ENCODE data around the gene BORCS5.
"Not testable (repeated sequence)": the region's sequence is repeated elsewhere in the genome, so short reads cannot be mapped to it uniquely, and the experiment has no call there.

The BORCS5 gene

GRCh38 chr12:12492547-12492946 is 135.7 kb downstream of the BORCS5 start:
- Mint-ChIP-seq H3K27me3 (ENCODE audit: low read depth) (no peaks in the 10 kb centered on the region), H3K36me3 (ENCODE audit: low read depth) (peaks cover 19% of the 10 kb centered on the region), H3K27ac (no peak overlapping the region), H3K9me3 (no peaks in the 10 kb centered on the region), H3K4me1 (ENCODE audit: low read depth) (peaks cover 14% of the 10 kb centered on the region), H3K4me3 (no peak overlapping the region)
- no peak for DNase-seq (ENCODE audit: low spot score)

- DNase-seq (ENCODE audit: low spot score): no peak
- no peaks in the 10 kb centered on the region for H3K9me3 Mint-ChIP-seq
- H3K27ac Mint-ChIP-seq: no peak overlapping the region
- peaks cover 14% of the 10 kb centered on the region for H3K36me3 Mint-ChIP-seq (ENCODE audit: low read depth)
- H3K4me1 Mint-ChIP-seq (ENCODE audit: low read depth): peaks cover 5% of the 10 kb centered on the region
- H3K4me3 Mint-ChIP-seq: no peak overlapping the region
- H3K27me3 Mint-ChIP-seq (ENCODE audit: low read depth): no peaks in the 10 kb centered on the region
These were observed 138.7 kb downstream of the BORCS5 start for GRCh38 chr12:12495536-12495935.

DNA sequence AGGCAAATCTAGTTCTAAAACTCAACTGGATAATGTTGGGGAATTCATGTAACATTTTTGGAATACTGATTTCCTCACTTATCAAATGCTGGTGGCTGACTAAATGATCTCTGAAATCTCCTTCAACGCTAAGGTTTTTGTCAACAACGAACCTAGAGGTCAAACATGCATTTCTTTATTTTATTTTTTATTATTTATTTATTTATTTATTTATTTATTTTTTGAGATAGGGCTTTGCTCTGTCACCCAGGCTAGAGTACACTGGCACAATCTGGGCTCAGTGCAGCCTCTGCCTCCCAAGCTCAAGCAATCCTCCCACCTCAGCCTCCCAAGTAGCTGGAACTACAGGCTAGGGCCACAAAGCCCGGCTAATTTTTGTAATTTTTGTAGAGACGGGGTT is 141.3 kb downstream of the BORCS5 start:
- no peak for DNase-seq (ENCODE audit: low spot score)
- Mint-ChIP-seq H3K4me3 (no peak overlapping the region), H3K4me1 (ENCODE audit: low read depth) (peaks cover 20% of the 10 kb centered on the region), H3K27ac (no peak overlapping the region), H3K9me3 (no peaks in the 10 kb centered on the region), H3K27me3 (ENCODE audit: low read depth) (no peaks in the 10 kb centered on the region), H3K36me3 (ENCODE audit: low read depth) (peaks cover 23% of the 10 kb centered on the region)

DNA sequence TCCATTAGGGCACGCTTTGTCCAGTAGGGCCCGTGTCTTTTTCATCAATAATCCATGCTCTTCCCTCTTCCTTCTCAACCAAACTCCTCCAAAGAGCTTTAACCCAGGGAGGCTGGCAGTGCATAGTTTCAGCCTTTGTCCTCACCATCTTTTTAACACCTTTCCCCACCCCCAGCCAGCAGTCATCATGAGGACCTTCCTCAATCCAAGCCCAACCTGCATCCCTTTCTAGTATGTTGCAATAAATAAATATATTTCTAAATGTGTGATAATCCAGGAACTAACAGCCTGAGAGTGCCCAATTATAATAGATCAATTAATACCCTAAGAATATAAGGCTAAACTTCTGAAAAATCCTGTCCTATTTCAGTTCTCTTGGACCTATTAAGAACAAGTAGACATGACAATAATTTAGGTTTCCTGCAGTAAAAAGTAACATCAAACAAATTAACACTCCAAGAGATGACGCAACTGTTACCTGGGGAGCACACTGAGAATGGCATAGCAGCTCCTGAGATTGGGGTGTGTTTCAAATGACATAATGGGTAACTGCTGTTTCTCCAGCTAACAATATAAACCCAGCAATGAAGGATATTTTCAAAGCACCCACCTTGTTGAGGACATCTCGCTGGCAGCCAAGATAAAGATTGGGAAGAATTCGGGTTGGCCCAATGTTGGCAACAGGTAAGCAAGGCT is 143.2 kb downstream of the BORCS5 start:
- Mint-ChIP-seq H3K27me3 (ENCODE audit: low read depth) (no peaks in the 10 kb centered on the region), H3K27ac (no peak overlapping the region), H3K4me1 (ENCODE audit: low read depth) (peaks cover 28% of the 10 kb centered on the region), H3K9me3 (no peaks in the 10 kb centered on the region), H3K4me3 (no peak overlapping the region), H3K36me3 (ENCODE audit: low read depth) (peaks cover 25% of the 10 kb centered on the region)
- no peak for DNase-seq (ENCODE audit: low spot score)

DNA sequence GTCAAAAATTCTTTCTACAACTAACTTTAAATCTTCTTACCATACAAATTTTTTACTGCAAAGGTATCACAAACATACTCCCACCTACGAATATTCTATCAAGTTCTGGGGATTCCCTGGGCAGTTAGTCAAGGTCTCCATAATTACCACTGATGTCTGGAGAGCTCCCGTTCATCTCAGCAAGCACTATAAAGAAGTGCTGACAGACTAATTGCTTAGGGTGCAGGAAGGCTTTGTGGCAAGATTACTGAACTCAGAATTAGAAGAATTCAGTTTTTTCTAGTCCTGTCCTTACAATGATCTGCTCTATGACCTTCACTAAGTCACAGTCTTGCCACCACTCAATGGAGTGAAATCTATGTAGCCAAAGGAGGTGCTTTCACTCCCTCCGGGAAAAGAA is 144.2 kb downstream of the BORCS5 start:
- no peaks in the 10 kb centered on the region for H3K27me3 Mint-ChIP-seq (ENCODE audit: low read depth)
- no peak overlapping the region for H3K4me3 Mint-ChIP-seq
- DNase-seq (ENCODE audit: low spot score): no peak
- peak overlapping the region; percentile 24 for H3K27ac Mint-ChIP-seq
- H3K4me1 Mint-ChIP-seq (ENCODE audit: low read depth): peaks cover 35% of the 10 kb centered on the region
- no peaks in the 10 kb centered on the region for H3K9me3 Mint-ChIP-seq
- H3K36me3 Mint-ChIP-seq (ENCODE audit: low read depth): peaks cover 22% of the 10 kb centered on the region

- H3K27ac Mint-ChIP-seq; H3K27me3 Mint-ChIP-seq (ENCODE audit: low read depth); H3K9me3 Mint-ChIP-seq; DNase-seq (ENCODE audit: low spot score); H3K4me3 Mint-ChIP-seq: not testable (repeated sequence)
- Mint-ChIP-seq H3K36me3 (ENCODE audit: low read depth) (peaks cover 20% of the 10 kb centered on the region), H3K4me1 (ENCODE audit: low read depth) (peaks cover 43% of the 10 kb centered on the region)
These were observed 145.4 kb downstream of the BORCS5 start for GRCh38 chr12:12502130-12502814.

DNA sequence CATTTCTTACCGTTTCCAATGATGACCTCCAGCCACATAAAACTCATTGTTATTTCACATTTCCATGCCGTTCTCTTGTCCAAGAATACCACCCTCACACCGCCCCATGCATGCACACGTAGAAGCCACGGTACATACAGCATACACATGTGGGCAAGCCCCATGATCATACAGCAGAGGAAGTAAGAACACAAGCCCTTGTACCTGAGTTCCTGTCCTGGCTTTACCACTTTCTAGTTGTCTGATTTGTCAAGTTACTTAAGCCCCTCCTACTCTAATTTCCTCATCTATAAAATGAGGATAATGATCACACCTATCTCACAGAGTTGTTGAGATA is 145.9 kb downstream of the BORCS5 start:
- DNase-seq (ENCODE audit: low spot score): no peak
- no peaks in the 10 kb centered on the region for H3K27me3 Mint-ChIP-seq (ENCODE audit: low read depth)
- H3K27ac Mint-ChIP-seq: peak overlapping the region; percentile 82
- no peaks in the 10 kb centered on the region for H3K9me3 Mint-ChIP-seq
- peaks cover 43% of the 10 kb centered on the region for H3K4me1 Mint-ChIP-seq (ENCODE audit: low read depth)
- H3K4me3 Mint-ChIP-seq: no peak overlapping the region
- H3K36me3 Mint-ChIP-seq (ENCODE audit: low read depth): peaks cover 19% of the 10 kb centered on the region

DNA sequence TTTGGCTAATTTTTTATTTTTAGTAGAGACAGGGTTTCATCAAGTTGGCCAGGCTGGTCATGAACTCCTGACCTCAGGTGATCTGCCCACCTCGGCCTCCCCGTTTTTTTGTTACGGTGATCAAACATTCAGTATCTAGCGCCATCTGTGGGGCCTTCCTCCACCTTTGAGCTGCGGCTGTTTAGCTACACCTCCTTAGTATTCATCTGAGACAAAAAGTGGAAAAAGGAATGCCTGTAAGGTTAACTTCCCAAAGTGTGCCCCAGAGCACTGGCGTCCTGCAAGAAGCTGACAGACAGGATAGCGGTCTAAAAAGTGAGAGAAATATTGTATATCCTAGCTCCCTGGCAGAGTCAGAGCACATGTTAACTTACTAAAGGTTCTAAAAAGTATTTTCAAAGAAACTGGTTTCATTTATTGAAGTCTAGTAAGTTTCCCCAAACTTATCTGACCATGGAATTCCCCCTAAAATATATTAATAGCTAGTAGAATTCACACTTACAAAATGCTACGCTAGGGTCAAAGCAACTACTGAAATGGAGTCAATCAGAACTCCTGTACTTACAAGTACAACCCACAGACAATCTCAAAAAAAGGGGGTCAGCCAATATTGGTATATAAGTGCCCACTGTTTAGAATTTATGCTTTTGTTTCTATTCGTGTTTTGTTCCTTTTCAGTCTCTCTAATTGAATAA is 146.7 kb downstream of the BORCS5 start:
- Mint-ChIP-seq H3K4me1 (ENCODE audit: low read depth) (peaks cover 48% of the 10 kb centered on the region), H3K27ac (peak overlapping the region; percentile 38), H3K9me3 (no peaks in the 10 kb centered on the region), H3K27me3 (ENCODE audit: low read depth) (no peaks in the 10 kb centered on the region), H3K4me3 (no peak overlapping the region), H3K36me3 (ENCODE audit: low read depth) (peaks cover 19% of the 10 kb centered on the region)
- no peak for DNase-seq (ENCODE audit: low spot score)

- Mint-ChIP-seq H3K36me3 (ENCODE audit: low read depth) (peaks cover 19% of the 10 kb centered on the region), H3K4me3 (peak overlapping the region; percentile 55), H3K4me1 (ENCODE audit: low read depth) (peaks cover 55% of the 10 kb centered on the region)
These were observed 148.9 kb downstream of the BORCS5 start for GRCh38 chr12:12505544-12506495.

DNA sequence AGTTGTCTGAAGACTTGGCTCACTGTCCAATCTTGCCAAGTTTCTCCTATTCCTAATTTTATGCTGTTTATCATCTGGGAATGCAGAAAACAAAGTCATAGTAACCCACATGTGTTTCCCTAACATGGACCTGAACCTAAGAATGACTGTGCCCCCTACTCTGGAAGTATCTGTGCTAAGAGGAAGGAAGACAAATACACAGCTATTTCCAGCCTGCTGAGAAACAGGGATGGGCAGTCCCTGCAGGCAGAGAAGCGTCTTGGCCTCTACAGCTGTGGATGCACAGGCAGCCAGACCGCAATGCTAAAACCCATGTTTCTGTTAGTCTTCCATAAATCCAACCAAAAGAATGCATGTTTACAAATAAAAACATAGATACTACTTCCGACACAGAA is 149.6 kb downstream of the BORCS5 start:
- Mint-ChIP-seq H3K27ac (peak overlapping the region; percentile 82), H3K9me3 (no peaks in the 10 kb centered on the region), H3K4me3 (peak overlapping the region; percentile 55), H3K27me3 (ENCODE audit: low read depth) (no peaks in the 10 kb centered on the region), H3K4me1 (ENCODE audit: low read depth) (peaks cover 51% of the 10 kb centered on the region), H3K36me3 (ENCODE audit: low read depth) (peaks cover 14% of the 10 kb centered on the region)
- no peak for DNase-seq (ENCODE audit: low spot score)

More at GRCh38 chr12:12505544-12506495, 148.9 kb downstream of the BORCS5 start:
- Mint-ChIP-seq H3K9me3 (no peaks in the 10 kb centered on the region), H3K27me3 (ENCODE audit: low read depth) (no peaks in the 10 kb centered on the region), H3K27ac (peak overlapping the region; percentile 82)
- DNase-seq (ENCODE audit: low spot score): peak; percentile 66

DNA sequence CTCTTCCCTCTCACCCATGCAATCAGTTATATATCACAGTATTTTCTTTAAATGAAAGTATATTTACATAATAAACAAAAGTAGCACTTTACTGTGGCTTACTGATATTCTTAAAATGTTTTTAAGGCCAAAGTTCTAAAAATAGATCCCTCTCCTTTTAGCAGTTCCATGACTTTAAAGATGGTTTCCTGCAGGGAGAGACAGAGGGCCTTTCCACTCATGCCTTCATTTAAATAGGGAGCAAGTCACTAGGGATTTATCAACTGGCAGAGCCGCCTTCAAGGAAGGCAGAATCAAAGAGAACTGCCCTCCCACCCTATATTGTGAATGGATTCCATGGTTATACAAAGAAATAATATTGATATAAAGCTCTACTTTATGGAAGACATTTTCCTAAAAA is 150.2 kb downstream of the BORCS5 start:
- H3K4me1 Mint-ChIP-seq (ENCODE audit: low read depth): peaks cover 49% of the 10 kb centered on the region
- peak overlapping the region; percentile 82 for H3K27ac Mint-ChIP-seq
- no peaks in the 10 kb centered on the region for H3K9me3 Mint-ChIP-seq
- no peaks in the 10 kb centered on the region for H3K27me3 Mint-ChIP-seq (ENCODE audit: low read depth)
- H3K36me3 Mint-ChIP-seq (ENCODE audit: low read depth): peaks cover 14% of the 10 kb centered on the region
- H3K4me3 Mint-ChIP-seq: no peak overlapping the region
- no peak for DNase-seq (ENCODE audit: low spot score)

GRCh38 chr12:12508612-12509011 is 151.7 kb downstream of the BORCS5 start:
- H3K9me3 Mint-ChIP-seq: no peaks in the 10 kb centered on the region
- no peaks in the 10 kb centered on the region for H3K27me3 Mint-ChIP-seq (ENCODE audit: low read depth)
- H3K27ac Mint-ChIP-seq: no peak overlapping the region
- H3K4me3 Mint-ChIP-seq: no peak overlapping the region
- DNase-seq (ENCODE audit: low spot score): no peak
- H3K4me1 Mint-ChIP-seq (ENCODE audit: low read depth): peaks cover 41% of the 10 kb centered on the region
- peaks cover 8% of the 10 kb centered on the region for H3K36me3 Mint-ChIP-seq (ENCODE audit: low read depth)

GRCh38 chr12:12510141-12510540 is 153.3 kb downstream of the BORCS5 start:
- Mint-ChIP-seq H3K36me3 (ENCODE audit: low read depth) (peaks cover 19% of the 10 kb centered on the region), H3K27ac (no peak overlapping the region), H3K4me1 (ENCODE audit: low read depth) (peaks cover 44% of the 10 kb centered on the region), H3K27me3 (ENCODE audit: low read depth) (no peaks in the 10 kb centered on the region), H3K9me3 (no peaks in the 10 kb centered on the region), H3K4me3 (no peak overlapping the region)
- DNase-seq (ENCODE audit: low spot score): no peak
